Uterus (tissue), 4 donors: ENCODE results near the gene ZNF433. TPM values are rescaled to one million over a fixed set of nuclear protein-coding genes. Genes with fewer than 3 reads are reported as not detected.
"Not testable (repeated sequence)": the region's sequence is repeated elsewhere in the genome, so short reads cannot be mapped to it uniquely, and the experiment has no call there.

Experiments used
- DNase-seq, 2 donors: peaks; one replicate each; pipeline ENCODE4 v3.0.0-alpha.2; 2019 to 2020
- H3K27ac ChIP-seq, 2 donors: fragments of 200-600 bp; sonication (generic); 1 replicate in 1 of 2; 2 replicates in 1 of 2; pipeline ENCODE4 v1.5.1; 2016 to 2018
- H3K27me3 ChIP-seq, 2 donors: fragments of 200-600 bp; sonication (generic); one replicate each; pipeline ENCODE4 v1.5.1; 2018 to 2019; ENCODE audit warnings: control low read depth in 1 of 2
- H3K36me3 ChIP-seq, 2 donors: fragments of 200-600 bp; sonication (generic); one replicate each; pipeline ENCODE4 v1.5.1; 2019; ENCODE audit warnings: control low read depth in 1 of 2
- H3K4me1 ChIP-seq, 2 donors: fragments of 200-600 bp; sonication (generic); one replicate each; pipeline ENCODE4 v1.5.1; 2018 to 2019; ENCODE audit warnings: control low read depth in 1 of 2
- H3K4me3 ChIP-seq, 2 donors: fragments of 200-600 bp; sonication (generic); 1 replicate in 1 of 2; 2 replicates in 1 of 2; pipeline ENCODE4 v1.5.1; 2018 to 2019; ENCODE audit warnings: mild to moderate bottlenecking in 1 of 2
- H3K9me3 ChIP-seq, 2 donors: fragments of 200-600 bp; sonication (generic); one replicate each; pipeline ENCODE4 v1.5.1; 2019; ENCODE audit warnings: control low read depth in 1 of 2
- POLR2A ChIP-seq, 2 donors: fragments of 450-650 bp; IDR thresholded peaks; one replicate each; pipeline ENCODE4 v1.6.1; 2016; ENCODE audit warnings: antibody characterized with exemption in 2 of 2, mild to moderate bottlenecking in 1 of 2, moderate library complexity in 1 of 2
- intact Hi-C: fragments of 100-400 bp; cut with DNase I; formaldehyde crosslinking; loops from one replicate; pipeline ENCODE4 v1.15.1; 2023; ENCODE audit warnings: low total_unique reads
- total RNA-seq, 4 donors: library from RNA; depleted of rRNA in 3 of 4; stranded (reverse); fragments of >200 nt in 3 of 4; gene quantifications; one replicate each; pipeline versions ENCODE4 v1.1.0 to v1.2.4, GENCODE V29; 2014 to 2023
- TF ChIP-seq, protein P1 (sequence below), 4 experiments: fragments of 200-600 bp in 2 of 4; fragments of 450-650 bp in 2 of 4; sonication (generic) in 2 of 4; IDR thresholded peaks; one replicate each; pipeline ENCODE4 v1.5.1; 2016 to 2019; ENCODE audit warnings: antibody characterized with exemption in 4 of 4, mild to moderate bottlenecking in 2 of 4, moderate library complexity in 1 of 4
- donor health status: DM: yes; HTN: yes; CAD: no.

ZNF433 gene
- total RNA-seq, 4 donors from 2014 or later = 1.5 to 13.5 (median 7.5) TPM

DNA sequence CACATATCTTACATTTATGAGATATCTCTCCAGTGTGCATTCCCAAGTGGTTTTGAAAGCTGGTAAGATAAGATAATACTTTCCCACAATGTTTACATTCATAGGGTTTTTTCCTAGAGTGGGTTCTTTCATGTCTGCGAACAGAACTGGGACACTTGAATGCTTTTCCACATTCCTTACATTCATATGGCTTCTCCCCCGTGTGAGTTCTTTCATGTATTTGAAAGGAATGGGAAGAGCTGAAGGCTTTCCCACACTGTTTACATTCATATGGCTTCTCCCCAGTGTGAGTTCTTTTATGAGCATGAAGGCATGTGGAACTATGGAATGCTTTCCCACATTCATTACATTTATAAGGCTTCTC lies 19.7 kb downstream of the ZNF433 start:
- Histone ChIP-seq H3K27me3 (no peaks in the 10 kb centered on the region), H3K9me3 (peaks cover 0 to 59% of the 10 kb centered on the region in 2 donors), H3K36me3 (no peaks in the 10 kb centered on the region), H3K27ac (no peak overlapping the region), H3K4me1 (no peaks in the 10 kb centered on the region), H3K4me3 (no peak overlapping the region)
- TF ChIP-seq POLR2A (IDR thresholded peaks at IDR 0.05) = no peak
- TF ChIP-seq, protein P1, sequence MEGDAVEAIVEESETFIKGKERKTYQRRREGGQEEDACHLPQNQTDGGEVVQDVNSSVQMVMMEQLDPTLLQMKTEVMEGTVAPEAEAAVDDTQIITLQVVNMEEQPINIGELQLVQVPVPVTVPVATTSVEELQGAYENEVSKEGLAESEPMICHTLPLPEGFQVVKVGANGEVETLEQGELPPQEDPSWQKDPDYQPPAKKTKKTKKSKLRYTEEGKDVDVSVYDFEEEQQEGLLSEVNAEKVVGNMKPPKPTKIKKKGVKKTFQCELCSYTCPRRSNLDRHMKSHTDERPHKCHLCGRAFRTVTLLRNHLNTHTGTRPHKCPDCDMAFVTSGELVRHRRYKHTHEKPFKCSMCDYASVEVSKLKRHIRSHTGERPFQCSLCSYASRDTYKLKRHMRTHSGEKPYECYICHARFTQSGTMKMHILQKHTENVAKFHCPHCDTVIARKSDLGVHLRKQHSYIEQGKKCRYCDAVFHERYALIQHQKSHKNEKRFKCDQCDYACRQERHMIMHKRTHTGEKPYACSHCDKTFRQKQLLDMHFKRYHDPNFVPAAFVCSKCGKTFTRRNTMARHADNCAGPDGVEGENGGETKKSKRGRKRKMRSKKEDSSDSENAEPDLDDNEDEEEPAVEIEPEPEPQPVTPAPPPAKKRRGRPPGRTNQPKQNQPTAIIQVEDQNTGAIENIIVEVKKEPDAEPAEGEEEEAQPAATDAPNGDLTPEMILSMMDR (IDR thresholded peaks at IDR 0.05) = no peak
- no peak for DNase-seq
- intact Hi-C loops = no loop called here

GRCh38 chr19:12015015-12015752 lies 20.3 kb downstream of the ZNF433 start:
- no peak for TF ChIP-seq POLR2A (IDR thresholded peaks at IDR 0.05)
- TF ChIP-seq, protein P1 (IDR thresholded peaks at IDR 0.05) = no peak
- intact Hi-C loops = no loop called here
- H3K36me3 ChIP-seq = no peaks in the 10 kb centered on the region
- H3K27me3 ChIP-seq = no peaks in the 10 kb centered on the region
- H3K4me3 ChIP-seq = no peak overlapping the region
- H3K27ac ChIP-seq = no peak overlapping the region
- H3K9me3 ChIP-seq = peaks cover 0 to 59% of the 10 kb centered on the region in 2 donors
- DNase-seq = no peak
- no peaks in the 10 kb centered on the region for H3K4me1 ChIP-seq

- Histone ChIP-seq H3K36me3 (no peaks in the 10 kb centered on the region), H3K4me3 (no peak overlapping the region), H3K27me3 (no peaks in the 10 kb centered on the region), H3K9me3 (no peaks in the 10 kb centered on the region), H3K27ac (no peak overlapping the region), H3K4me1 (no peaks in the 10 kb centered on the region)
- no peak for DNase-seq
- no peak for TF ChIP-seq POLR2A (IDR thresholded peaks at IDR 0.05)
- TF ChIP-seq, protein P1 (IDR thresholded peaks at IDR 0.05) = no peak
- intact Hi-C loops = no loop called here
These were observed 35.1 kb downstream of the ZNF433 start for GRCh38 chr19:12000152-12000981.

DNA sequence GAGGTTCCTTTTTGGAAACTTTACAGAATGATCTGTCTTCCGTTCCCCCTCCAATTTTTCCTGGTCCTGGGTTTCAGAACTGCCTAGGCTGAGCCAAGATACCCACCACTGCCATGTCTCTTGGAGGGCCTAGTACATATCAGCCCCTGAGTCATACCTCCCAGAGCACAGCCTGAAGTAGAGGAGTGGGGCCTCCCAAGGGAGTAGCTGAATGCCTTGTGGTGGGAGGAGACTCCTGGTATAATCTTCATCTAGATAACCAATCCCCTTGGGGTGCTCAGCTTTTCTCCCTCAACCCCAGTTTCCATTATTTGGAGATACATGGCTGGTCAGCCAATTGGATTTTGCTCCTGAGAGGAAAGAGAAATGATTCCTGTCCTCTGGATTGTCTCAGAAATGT lies 40.3 kb downstream of the ZNF433 start:
- intact Hi-C loops = no loop called here
- no peaks in the 10 kb centered on the region for H3K9me3 ChIP-seq
- no peaks in the 10 kb centered on the region for H3K4me1 ChIP-seq
- no peak for DNase-seq
- H3K4me3 ChIP-seq = no peak overlapping the region
- TF ChIP-seq, protein P1 (IDR thresholded peaks at IDR 0.05) = no peak
- no peak for TF ChIP-seq POLR2A (IDR thresholded peaks at IDR 0.05)
- no peak overlapping the region for H3K27ac ChIP-seq
- no peaks in the 10 kb centered on the region for H3K36me3 ChIP-seq
- no peaks in the 10 kb centered on the region for H3K27me3 ChIP-seq

- H3K36me3 ChIP-seq, H3K9me3 ChIP-seq, H3K4me1 ChIP-seq, H3K27me3 ChIP-seq, H3K4me3 ChIP-seq, H3K27ac ChIP-seq, intact Hi-C loops, DNase-seq: not testable (repeated sequence)
These were observed 43.6 kb downstream of the ZNF433 start for GRCh38 chr19:11991921-11992320.
